ENCODE measurements around the gene PPP1CA. TPM values are rescaled to one million over a fixed set of nuclear protein-coding genes. Genes with fewer than 3 reads are reported as not detected.

PPP1CA gene
- total RNA-seq, 1 donor from 2014 or later = 159 TPM

- no peak overlapping the region for H3K9ac ChIP-seq (ENCODE audit: low read length)
- H3K36me3 Mint-ChIP-seq (ENCODE audit: low read depth, unreplicated experiment) = no peaks in the 10 kb centered on the region
- H3K4me1 ChIP-seq (ENCODE audit: insufficient read depth, low read length) = peaks cover 8% of the 10 kb centered on the region
- H3K27ac ChIP-seq (ENCODE audit: low read depth, low read length) = no peak overlapping the region
- peaks cover 3% of the 10 kb centered on the region for H3K27me3 Mint-ChIP-seq (ENCODE audit: low read depth, unreplicated experiment)
- no peaks in the 10 kb centered on the region for H3K36me3 ChIP-seq (ENCODE audit: insufficient read depth, low read length)
- no peaks in the 10 kb centered on the region for H3K27me3 ChIP-seq (ENCODE audit: insufficient read depth, low read length)
- DNase-seq (ENCODE audit: low read depth) (no peak), FAIRE-seq (no peak)
- no peak overlapping the region for H3K4me2 ChIP-seq (ENCODE audit: low read length)
- peaks cover 2% of the 10 kb centered on the region for H3K4me1 Mint-ChIP-seq (ENCODE audit: low read depth, unreplicated experiment)
- H4K20me1 ChIP-seq (ENCODE audit: insufficient read depth, low read length) = no peaks in the 10 kb centered on the region
- no peak overlapping the region for H3K4me3 ChIP-seq (ENCODE audit: insufficient read depth, low read depth, low read length)
- no peak overlapping the region for H3K4me3 Mint-ChIP-seq (ENCODE audit: unreplicated experiment)
- no peak overlapping the region for H2AFZ ChIP-seq (ENCODE audit: low read depth, low read length)
- H3K9me3 ChIP-seq (ENCODE audit: insufficient read depth, low read depth, low read length) = no peaks in the 10 kb centered on the region
- peaks cover 2% of the 10 kb centered on the region for H3K79me2 ChIP-seq (ENCODE audit: insufficient read depth, low read length)
- no peak for TF ChIP-seq CTCF (IDR thresholded peaks at IDR 0.05; ENCODE audit: insufficient read depth, low read depth, low read length)
- no peak for TF ChIP-seq EZH2 (IDR thresholded peaks at IDR 0.05; ENCODE audit: insufficient read depth, low read length)
- no peak overlapping the region for H3K27ac Mint-ChIP-seq (ENCODE audit: unreplicated experiment)
- H3K9me3 Mint-ChIP-seq (ENCODE audit: unreplicated experiment) = no peaks in the 10 kb centered on the region
These were observed 21.8 kb upstream of the PPP1CA start for GRCh38 chr11:67423466-67423865.

GRCh38 chr11:67422891-67423290 lies 21.2 kb upstream of the PPP1CA start:
- no peaks in the 10 kb centered on the region for H4K20me1 ChIP-seq (ENCODE audit: insufficient read depth, low read length)
- DNase-seq (ENCODE audit: low read depth) (no peak), FAIRE-seq (no peak)
- no peaks in the 10 kb centered on the region for H3K27me3 ChIP-seq (ENCODE audit: insufficient read depth, low read length)
- H3K9me3 Mint-ChIP-seq (ENCODE audit: unreplicated experiment) = no peaks in the 10 kb centered on the region
- TF ChIP-seq CTCF (IDR thresholded peaks at IDR 0.05; ENCODE audit: insufficient read depth, low read depth, low read length) (no peak), EZH2 (IDR thresholded peaks at IDR 0.05; ENCODE audit: insufficient read depth, low read length) (no peak)
- H3K27me3 Mint-ChIP-seq (ENCODE audit: low read depth, unreplicated experiment) = peaks cover 6% of the 10 kb centered on the region
- H3K4me3 Mint-ChIP-seq (ENCODE audit: unreplicated experiment) = peak overlapping the region; percentile 50
- H3K36me3 Mint-ChIP-seq (ENCODE audit: low read depth, unreplicated experiment) = no peaks in the 10 kb centered on the region
- H3K4me3 ChIP-seq (ENCODE audit: insufficient read depth, low read depth, low read length) = no peak overlapping the region
- H3K4me1 ChIP-seq (ENCODE audit: insufficient read depth, low read length) = peaks cover 8% of the 10 kb centered on the region
- H2AFZ ChIP-seq (ENCODE audit: low read depth, low read length) = no peak overlapping the region
- peak overlapping the region; percentile 58 for H3K27ac Mint-ChIP-seq (ENCODE audit: unreplicated experiment)
- H3K79me2 ChIP-seq (ENCODE audit: insufficient read depth, low read length) = no peaks in the 10 kb centered on the region
- H3K27ac ChIP-seq (ENCODE audit: low read depth, low read length) = no peak overlapping the region
- H3K9me3 ChIP-seq (ENCODE audit: insufficient read depth, low read depth, low read length) = no peaks in the 10 kb centered on the region
- H3K36me3 ChIP-seq (ENCODE audit: insufficient read depth, low read length) = no peaks in the 10 kb centered on the region
- H3K9ac ChIP-seq (ENCODE audit: low read length) = no peak overlapping the region
- no peak overlapping the region for H3K4me2 ChIP-seq (ENCODE audit: low read length)
- H3K4me1 Mint-ChIP-seq (ENCODE audit: low read depth, unreplicated experiment) = peaks cover 2% of the 10 kb centered on the region

GRCh38 chr11:67421430-67422031 lies 19.9 kb upstream of the PPP1CA start:
- Mint-ChIP-seq H3K27me3 (ENCODE audit: low read depth, unreplicated experiment) (peaks cover 13% of the 10 kb centered on the region), H3K9me3 (ENCODE audit: unreplicated experiment) (no peaks in the 10 kb centered on the region), H3K27ac (ENCODE audit: unreplicated experiment) (peak overlapping the region; percentile 34), H3K36me3 (ENCODE audit: low read depth, unreplicated experiment) (peaks cover 2% of the 10 kb centered on the region), H3K4me1 (ENCODE audit: low read depth, unreplicated experiment) (peaks cover under 1% of the 10 kb centered on the region), H3K4me3 (ENCODE audit: unreplicated experiment) (peak overlapping the region; percentile 73)
- Histone ChIP-seq H3K27me3 (ENCODE audit: insufficient read depth, low read length) (no peaks in the 10 kb centered on the region), H3K36me3 (ENCODE audit: insufficient read depth, low read length) (no peaks in the 10 kb centered on the region), H3K9ac (ENCODE audit: low read length) (no peak overlapping the region), H3K4me1 (ENCODE audit: insufficient read depth, low read length) (peaks cover 8% of the 10 kb centered on the region), H3K4me2 (ENCODE audit: low read length) (peak overlapping the region; percentile 94), H2AFZ (ENCODE audit: low read depth, low read length) (peak overlapping the region; percentile 54), H3K27ac (ENCODE audit: low read depth, low read length) (no peak overlapping the region), H4K20me1 (ENCODE audit: insufficient read depth, low read length) (no peaks in the 10 kb centered on the region), H3K79me2 (ENCODE audit: insufficient read depth, low read length) (no peaks in the 10 kb centered on the region), H3K9me3 (ENCODE audit: insufficient read depth, low read depth, low read length) (no peaks in the 10 kb centered on the region), H3K4me3 (ENCODE audit: insufficient read depth, low read depth, low read length) (peak overlapping the region; percentile 11)
- DNase-seq (ENCODE audit: low read depth) (no peak), FAIRE-seq (no peak)
- TF ChIP-seq CTCF (IDR thresholded peaks at IDR 0.05; ENCODE audit: insufficient read depth, low read depth, low read length) = no peak
- TF ChIP-seq EZH2 (IDR thresholded peaks at IDR 0.05; ENCODE audit: insufficient read depth, low read length) = no peak
